GM12878 (cell line): Measurements from ENCODE around the gene LORICRIN.

Experiments
- BRCA1 ChIP-seq: IDR thresholded peaks from 2 replicates; pipeline ENCODE4 v1.6.1; 2011; ENCODE audit warnings: low read depth, low read length, improper control_type of control experiment
- EZH2 ChIP-seq: IDR thresholded peaks from 2 replicates; pipeline ENCODE4 v1.6.1; 2012; ENCODE audit warnings: low read depth, mild to moderate bottlenecking, control low read depth, inconsistent platforms, low read length, borderline replicate concordance; ENCODE audit not compliant: control insufficient read depth
- RFX5 ChIP-seq: IDR thresholded peaks from 2 replicates; pipeline ENCODE4 v1.6.1; 2011; ENCODE audit warnings: low read depth, low read length, improper control_type of control experiment

- no peak for TF ChIP-seq BRCA1
- no peak for TF ChIP-seq RFX5
- no peak for TF ChIP-seq EZH2
Measured at GRCh38 chr1:153253076-153253475, 6.4 kb upstream of the LORICRIN start.
